A204.1 (cell line): Measurements from ENCODE around the gene NACC2.
"Not testable (repeated sequence)": the region's sequence is repeated elsewhere in the genome, so short reads cannot be mapped to it uniquely, and the experiment has no call there.

ENCODE experiments used
- FAIRE-seq: peaks from 2 replicates; lab custom pipeline; 2012; peaks lifted over from hg19 to GRCh38; lab: Jason Lieb, UNC

Gene NACC2

DNA sequence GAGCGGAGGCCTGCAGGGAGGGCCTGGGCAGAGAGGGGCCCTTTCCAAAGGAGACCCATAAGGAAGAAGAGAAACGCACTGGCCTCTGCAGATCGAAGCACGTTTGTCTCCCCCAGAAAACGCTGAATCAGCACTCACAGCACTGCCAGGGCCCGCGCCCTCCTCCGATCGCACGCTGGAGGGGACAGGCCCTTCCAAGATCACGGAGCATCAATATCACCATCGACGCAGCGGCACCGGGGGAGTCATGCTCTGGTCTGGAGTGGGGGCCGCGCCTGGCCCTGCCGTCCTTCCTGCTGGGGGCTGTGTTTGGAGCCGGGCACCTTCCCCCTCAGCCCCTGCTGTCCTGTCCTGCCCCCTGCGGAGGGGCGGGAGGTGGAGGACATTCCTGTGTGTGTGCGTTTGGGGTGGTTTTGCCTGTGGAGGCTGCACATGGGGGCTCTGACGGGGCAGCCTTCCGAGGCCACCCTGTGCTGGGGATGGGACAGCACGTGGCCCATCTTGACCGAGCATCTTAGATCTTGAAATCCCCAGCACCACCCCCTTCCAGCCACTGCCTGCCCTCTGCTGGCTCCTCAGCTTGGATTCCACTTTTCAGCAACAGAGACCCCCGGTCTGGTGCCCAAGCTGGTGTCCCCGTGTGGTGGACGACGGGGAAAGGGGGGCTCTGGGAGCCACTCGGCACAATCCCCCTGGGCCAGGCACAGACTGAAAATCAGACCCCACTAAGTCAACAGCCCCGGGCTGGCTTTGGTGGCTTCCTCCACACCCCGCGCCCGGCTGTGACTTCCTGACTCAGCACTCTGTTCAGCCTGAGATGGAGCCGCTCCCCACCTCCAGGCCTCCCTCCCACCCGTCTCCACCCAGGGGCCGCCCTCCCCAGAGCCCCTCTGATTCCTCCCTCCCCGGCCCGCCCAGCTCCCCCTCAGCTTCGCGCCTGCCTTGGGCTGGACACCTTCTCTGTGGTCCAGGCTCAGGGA is 15.3 kb upstream of the NACC2 start:
- no peak for FAIRE-seq

DNA sequence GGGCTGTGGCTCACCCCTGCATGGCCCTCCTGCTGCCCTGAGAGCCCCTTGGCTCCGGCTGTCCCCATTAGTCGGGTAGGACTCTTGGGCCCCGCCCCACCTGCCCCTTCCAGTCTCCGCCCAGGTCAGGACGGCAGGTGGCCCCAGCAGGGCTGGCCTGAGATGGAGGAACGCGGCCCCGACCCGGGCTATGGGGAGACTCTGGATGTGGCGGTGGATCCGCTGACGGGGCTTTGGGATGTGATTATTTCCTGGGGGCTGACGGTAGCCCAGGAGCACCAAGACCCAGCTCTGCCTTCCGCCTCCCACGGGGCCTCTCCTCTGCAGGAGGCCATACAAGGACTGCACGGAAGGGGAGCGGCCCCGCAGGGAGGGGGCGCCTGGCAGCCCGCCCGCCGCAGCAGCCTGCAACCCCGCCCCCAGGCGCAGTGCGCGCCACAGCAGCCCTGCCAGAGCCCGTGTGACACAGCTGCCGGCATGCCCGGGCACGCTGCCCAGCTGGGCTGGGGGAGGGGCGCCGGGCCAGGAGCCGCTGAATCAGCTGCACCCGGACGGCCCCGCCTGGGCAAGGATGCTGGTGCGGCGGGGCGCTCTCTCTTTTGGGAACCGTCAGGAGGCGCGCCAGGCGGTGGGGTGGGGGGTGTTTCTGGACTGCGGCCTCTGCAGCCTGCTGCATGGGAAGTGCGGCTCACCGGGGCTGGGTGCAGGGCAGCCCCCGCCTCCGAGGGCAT is 14.4 kb upstream of the NACC2 start:
- no peak for FAIRE-seq

DNA sequence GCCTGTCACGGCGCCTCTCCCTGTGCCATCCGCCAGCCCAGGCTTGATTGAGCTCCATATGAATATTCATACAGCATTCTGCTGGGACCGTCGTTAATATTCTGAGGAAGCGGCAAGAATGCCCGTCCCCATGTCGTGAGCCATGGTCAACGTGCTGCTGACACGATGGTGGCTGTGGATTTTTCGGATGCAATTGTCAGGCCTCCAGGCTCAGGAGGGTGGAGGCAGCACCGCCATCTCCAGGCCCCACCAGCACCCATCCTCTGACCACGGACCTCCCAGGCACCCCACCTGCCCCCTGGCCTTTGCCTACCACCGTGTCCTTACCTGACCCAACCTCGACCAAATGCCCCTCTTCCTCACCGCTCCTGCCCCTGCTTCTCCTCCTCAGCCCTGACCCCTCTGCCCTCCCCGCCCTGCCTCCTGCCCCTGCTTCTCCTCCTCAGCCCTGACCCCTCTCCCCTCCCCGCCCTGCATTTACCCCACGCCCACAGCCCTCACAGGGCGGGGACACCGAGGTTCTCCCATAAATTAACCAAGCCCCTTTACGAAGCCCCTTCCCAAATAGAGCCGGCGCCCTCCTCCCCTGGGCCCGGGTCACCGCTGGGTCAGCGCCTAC is 13.7 kb upstream of the NACC2 start:
- no peak for FAIRE-seq

DNA sequence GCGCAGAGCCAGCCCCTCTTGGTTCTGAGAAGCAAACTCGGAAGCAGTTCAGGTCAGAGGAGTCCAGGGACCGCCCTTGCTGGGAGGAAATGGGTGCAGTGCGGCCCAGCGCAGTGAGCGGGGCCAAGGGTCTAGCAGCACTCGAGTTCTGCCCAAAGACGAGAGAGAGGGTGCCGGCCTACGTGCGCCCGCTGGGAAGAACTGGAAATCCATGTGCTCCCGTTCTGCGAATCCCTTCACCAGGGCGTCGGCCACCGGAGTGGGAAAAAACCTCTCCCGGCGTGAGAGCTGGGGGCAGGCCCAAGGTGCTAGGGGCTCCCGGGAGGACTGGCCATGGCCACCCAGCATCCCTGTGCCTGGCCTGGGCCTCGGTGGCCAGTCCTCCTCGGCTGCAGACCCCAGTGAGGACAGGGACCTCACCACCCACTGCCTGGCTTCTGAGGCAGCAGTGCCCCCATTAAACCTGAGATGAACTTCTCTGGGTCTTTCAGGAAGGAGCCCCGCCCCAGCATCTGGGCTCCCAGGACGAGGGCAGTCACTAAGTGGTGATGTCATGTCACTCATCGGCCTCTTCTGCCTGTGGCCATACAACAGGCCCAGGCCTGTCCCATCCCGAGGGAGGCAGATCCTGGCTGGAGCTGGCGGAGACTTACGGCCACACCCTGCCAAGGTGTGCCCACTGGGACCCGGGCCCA is 13.0 kb upstream of the NACC2 start:
- no peak for FAIRE-seq

DNA sequence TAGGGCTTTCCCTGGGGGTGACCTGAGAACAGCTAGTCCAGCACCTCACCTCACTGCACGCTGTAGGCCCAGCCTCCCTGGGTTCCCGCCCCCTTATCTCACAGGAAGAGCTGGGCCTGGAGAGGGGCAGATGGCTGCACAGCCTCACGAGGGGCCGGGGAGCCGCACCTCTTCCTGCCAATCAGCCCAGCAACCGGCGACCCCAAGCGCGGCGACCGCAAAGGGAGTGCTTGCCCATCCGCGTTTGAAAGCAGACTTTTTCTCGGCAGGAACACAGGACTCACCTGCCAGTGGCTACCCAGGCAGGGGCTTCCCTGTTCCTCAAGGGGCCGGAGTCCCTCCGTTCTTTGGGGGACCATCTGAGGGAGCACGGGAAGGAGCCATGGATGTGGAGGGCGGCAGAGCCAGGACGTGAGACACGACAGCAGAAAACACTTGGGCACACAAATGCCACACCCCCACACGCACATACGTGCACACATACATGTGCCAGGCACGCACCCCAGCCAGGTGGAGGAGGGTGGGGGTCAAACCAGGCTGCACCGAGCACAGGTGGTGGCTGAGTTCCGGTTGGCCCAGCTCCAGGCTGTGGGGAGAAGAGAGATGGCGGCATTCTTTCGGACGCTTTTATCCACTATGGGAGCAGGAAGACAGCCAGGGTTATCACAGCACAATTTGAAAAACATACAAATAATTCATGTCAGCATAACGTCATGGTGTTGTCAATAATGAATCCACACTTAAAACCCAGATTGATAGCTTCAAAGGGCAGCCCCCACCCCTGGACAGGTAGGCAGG is 12.3 kb upstream of the NACC2 start:
- no peak for FAIRE-seq

DNA sequence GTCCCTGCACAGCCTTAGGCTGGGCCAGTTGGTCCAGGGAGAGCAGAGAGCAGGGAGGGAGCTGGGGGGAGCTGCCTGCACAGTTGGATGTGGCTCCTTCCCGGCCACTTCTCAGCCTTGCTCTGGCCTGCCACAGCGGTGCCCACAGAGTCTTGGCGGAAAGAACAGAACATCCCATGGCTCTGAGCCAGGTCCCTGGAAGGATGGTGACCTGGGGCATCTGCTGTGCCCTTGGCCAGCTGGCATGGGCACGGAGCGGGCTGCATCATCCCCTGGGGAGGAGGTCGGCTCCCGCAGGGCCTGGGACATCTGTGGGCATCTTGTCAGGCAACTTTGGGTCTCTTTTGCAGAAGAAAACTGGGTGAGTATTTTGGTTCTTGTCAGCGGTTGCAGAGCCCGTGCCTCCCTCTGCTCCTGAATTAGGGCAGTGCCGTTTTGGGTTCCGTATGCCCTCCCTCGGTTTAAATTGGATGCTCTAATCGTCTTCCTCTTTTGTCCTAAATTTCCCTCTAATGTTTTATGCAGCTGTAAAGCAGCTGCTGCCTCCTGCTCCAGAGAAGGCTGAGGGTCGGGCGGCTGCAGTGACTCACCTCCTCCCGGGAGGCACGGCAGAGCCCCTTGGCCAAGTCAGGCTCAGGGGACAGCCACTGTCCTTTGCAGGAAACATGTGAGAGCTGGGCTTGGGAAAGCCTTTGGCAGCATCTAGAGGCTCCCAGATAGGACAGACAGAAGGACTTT is 10.5 kb upstream of the NACC2 start:
- no peak for FAIRE-seq

DNA sequence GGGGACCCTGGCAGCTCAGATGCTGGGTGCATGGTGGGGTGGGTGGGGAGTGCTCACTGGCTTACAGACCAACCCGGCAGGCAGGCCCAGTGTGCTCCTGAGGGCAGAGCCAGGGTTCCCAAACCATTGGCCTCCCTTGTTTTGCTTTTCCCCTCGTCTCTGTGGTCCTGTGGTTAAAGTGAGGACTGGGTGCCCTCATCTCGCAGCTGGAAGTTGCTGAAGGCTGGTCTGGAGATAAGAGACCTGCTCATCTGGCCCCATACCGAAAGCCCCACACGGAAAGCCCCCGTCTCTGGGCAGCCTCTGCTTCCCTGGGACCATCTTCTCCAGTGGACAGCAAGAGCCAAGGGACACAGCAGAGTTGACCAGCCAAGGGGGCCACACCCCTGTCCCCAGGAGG is 9.8 kb upstream of the NACC2 start:
- no peak for FAIRE-seq

DNA sequence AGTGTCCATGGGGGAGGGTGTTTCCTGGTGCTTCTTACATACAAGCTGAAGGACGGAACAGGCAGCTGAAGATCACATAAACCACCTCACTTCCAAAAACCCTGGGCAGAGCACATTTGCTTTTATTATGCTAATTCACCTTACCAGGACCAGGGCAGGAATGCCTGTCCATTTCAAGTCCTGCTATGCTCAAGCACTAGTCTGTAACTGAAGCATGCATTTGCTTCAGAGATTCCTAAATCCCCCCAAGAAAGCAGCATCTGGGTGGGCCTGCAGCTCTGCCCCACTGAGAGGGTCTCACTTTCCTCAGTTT is 9.4 kb upstream of the NACC2 start:
- FAIRE-seq: no peak

DNA sequence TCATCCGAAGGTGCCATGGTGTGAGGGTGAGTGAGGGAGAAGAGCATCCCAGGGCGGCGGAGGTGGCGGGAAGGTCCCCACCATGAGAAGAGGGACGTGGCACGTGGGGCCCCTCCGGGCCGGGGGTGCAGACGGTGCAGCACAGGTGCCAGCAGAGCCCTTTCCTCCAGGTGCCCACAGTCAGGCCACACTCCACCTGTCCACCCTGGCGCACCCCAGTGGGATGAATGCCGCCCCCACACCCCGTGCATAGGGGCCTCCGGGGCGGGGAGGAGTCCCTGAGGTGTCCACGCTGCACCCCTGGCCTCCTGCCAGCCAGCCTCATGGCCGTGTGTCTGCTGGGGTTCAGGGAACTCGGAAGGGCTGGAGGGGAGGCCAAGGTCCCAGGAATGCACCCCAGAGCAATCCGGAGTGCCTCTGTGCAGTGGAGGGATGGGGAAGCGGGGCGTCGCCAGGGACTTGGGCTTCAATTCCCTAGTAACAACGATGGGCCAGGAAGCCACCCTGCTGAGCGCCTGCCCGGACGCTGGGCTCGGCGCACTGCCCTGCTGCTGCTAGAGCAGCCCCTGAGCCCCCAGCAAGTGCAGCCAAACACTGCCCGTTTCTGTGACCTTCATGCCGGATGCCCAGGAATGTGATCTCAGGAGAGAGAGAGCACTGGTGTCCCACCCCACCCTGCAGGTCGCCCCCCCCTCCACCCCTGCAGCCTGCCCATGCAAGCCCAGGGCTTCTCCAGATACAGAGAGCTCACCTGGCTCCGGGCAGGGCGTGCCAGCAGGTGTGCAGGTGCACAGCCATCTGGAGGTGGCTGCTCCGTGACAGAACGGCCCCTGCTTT is 8.8 kb upstream of the NACC2 start:
- FAIRE-seq: no peak

DNA sequence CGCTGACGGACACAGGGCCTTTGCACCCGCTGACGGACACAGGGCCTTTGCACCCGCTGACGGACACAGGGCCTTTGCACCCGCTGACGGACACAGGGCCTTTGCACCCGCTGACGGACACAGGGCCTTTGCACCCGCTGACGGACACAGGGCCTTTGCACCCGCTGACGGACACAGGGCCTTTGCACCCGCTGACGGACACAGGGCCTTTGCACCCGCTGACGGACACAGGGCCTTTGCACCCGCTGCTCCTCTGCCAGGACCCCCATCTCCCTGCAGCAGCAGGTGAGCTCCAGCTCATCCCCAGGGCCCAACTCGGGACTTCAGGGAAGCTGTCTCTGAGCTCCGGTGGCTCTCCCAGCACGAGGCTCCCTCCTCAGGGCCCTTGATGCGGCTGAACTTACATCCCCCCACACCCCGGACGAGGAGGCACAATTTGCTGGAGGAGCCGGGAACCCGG is 6.6 kb upstream of the NACC2 start:
- not testable (repeated sequence) for FAIRE-seq

DNA sequence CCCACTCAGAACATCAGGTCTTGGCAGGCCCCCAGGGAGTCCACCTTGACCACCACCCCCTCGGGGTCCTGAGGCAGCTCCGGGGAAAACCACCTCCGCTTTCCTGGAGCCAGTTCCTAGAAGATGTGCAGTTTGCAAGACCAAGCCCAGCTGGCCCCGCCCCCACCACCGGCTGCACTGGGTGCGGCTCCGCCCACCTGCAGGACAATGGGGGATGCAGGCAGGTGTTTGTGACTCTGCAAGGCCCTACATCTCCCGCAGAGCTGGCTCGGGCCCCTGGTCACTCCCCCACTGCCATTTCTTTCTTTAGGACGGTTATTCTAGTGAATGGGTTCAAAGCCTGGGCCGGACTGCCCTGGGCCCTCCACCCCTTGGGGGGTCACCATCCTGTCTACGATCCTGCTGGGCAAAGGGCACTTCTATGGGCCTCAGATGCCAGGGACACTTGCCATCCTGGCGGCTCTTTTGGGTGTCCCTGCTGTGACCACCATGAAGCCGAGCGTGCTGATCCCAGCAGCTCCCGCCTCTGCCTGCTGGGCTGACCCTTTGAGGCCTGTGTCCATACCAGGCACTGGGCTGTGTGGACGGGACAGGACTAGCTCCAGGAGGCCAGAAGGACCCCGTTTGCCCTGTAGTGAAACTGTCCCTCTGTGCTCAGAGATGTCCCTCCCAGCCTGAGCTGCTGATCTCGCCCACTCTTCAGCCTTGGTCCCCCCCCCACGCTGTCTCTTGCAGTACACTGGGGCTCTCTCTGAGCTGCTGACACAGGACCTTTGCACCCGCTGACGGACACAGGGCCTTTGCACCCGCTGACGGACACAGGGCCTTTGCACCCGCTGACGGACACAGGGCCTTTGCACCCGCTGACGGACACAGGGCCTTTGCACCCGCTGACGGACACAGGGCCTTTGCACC is 5.9 kb upstream of the NACC2 start:
- FAIRE-seq: no peak

DNA sequence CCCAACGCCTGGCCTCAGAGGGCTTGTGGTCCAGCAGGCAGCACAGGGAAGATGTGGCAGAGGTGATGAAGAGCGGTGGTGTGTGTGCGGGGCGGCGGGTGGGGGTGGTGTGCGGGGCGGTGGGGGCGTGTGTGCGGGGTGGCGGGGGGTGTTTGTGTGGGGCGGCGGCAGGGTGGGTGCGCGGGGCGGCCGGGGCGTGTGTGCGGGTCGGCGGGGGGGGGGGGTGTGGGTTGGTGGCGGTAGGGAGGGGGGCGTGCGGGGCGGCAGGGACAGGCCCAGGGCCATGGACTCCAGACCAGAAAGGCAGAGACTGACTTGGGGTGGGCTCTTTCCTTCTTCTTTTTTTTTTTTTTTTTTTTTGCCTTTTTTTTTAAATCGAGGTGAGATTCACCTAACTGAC is 4.5 kb upstream of the NACC2 start:
- no peak for FAIRE-seq

DNA sequence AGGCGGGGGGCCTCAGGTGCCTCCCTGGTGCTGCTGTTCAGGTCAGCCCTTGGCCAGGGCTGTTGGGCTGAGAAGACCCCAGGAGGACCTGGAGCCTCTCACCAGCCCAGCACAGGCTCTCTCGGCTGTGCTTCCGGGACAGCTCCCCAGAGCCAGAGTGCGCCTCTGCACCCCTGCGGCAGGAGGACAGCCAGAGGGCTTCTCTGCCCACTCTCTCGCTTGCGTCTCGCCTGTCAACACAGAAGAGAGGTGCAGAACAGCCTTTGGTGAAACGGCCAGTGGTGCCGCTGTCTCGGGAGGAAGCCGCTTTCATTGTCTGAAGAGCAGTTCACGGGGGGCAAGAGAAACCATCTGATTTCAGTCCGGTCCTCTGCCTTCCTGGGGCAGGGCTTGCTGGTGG is 3.8 kb upstream of the NACC2 start:
- no peak for FAIRE-seq

DNA sequence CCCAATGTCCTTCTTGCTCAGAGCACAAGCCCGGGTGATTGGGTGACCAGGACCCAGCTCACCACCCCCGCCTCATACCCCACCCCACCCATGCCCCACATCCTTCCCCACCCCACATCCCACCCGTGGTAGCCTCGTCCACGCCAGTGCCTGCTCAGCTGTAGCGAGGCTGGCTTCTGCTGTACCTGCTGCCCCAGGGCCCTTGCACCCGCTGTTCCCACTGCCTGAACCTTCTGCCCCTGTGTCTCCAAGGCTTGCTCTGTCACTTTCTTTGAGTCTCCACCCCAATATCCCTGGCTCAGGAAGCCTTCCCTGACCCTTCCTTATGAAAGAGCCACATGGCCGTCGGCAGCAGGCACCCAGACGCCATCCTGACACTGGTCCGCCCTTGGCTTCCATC is 3.1 kb upstream of the NACC2 start:
- no peak for FAIRE-seq

DNA sequence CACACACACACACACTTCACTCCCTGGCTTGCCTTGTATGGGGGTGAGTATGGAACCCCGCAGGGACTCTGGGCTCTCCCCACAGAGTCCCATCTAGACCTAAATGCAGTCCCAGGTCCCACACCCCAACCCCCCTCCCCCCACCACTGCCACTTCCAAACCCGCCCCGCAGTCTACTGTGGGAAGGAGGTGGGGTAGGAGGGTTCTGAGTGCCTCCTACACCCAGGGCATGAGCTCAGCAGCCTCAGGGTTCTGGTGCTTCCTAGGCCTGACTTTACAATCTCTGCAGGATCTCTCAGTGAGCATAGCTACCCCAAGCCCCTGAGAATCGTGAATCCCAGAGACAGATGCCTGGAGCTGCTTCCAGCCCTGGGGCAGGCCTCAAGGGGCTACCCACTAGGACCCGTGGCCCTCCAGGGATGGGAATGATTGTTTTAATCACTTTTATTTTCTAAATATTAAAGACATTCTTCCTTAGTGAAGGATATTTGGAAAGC is 1.5 kb upstream of the NACC2 start:
- no peak for FAIRE-seq

DNA sequence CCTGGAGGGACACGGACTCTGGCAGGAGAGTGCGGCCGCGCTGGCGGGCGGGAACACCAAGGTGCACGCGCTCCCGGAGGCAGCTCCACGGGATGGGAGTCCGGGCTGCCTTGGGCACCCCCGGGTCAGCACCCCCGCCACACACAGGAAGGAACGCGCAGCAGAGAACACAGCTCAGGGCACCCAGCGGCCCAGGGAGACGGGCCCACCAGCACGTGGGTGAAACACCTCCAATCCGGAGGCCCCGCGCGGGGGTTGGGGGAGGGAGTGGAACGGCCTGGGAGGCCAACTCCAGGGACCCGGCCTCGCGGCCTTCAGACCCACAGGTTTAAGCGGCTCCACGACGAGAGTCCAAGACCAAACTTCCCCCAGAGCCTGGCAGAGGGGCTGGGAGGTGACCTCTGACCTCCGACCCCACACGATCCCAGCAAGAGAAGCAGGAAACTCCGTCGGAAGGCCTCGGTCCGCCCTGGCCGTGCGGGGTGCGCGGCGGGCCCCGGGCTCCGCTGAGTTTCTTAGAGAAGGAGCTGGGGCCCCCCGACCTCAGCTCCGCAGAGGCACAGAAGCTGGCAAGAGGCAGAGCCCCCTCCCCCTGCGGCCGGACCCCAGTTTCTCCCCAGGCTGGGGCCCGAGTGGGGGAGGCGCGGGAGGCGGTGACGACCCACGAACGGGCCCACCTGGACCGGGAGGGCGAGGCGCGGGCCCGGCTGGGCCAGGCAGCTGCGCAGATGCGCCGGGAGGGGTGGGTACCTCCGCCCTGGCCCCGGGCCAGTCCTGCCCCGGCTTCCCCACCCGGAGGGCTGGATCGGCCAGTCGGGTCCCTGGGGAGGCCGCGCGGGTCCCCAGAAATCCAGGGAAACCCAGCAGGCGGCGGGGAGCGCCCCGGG is 851 bp downstream of the NACC2 start:
- FAIRE-seq: no peak

DNA sequence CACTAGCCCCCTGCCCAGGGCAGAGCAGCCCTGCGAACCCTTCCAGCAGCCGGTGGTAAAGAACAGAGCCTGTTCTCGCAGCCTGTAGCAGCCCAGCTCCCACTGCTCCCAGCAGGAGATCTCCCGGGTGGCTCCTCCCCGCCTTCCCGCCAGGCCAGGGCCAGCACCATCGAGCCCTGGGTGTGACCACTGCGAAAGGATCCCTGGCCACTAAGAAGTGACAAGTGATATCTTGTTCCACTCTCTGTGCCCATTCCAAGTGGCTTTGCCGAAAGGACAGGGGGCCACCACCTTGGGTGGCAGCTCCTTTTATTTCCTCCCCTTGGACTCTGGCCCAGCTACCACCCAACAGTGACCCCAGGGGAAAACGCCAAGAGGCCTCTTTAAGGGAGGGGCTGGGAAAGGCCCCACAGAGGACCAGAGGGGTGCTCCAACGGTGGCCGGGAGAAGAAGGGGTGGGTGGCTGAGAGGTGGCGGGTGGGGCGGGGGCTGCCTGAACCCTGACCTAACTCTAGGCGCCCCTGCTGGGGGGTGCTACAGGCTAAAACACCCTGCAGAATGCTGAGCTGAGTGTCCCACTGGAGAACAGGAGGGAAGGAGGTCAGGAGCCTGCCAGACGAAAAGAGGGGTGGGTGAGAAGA is 1.6 kb downstream of the NACC2 start:
- FAIRE-seq: no peak
